PFSK-1 (cell line): ENCODE data around the gene TIMM13. TPM values are rescaled to one million over a fixed set of nuclear protein-coding genes. Genes with fewer than 3 reads are reported as not detected.

Experiments used
- FOXP2 ChIP-seq: optimal IDR thresholded peaks from 2 replicates; pipeline ENCODE3; 2011; ENCODE audit warnings: borderline replicate concordance, control low read depth, inconsistent platforms; ENCODE audit not compliant: insufficient read depth; ENCODE audit errors: extremely low read length, extremely low read depth
- POLR2AphosphoS5 ChIP-seq: IDR thresholded peaks from 2 replicates; pipeline ENCODE4 v1.6.1; 2012; ENCODE audit warnings: low read depth, mild to moderate bottlenecking, control low read depth, low read length, moderate library complexity
- SIN3A ChIP-seq: IDR thresholded peaks from 2 replicates; pipeline ENCODE4 v1.6.1; 2012; ENCODE audit warnings: mild to moderate bottlenecking, low read length, moderate library complexity, borderline replicate concordance; ENCODE audit not compliant: insufficient read depth
- TAF1 ChIP-seq: IDR thresholded peaks from 2 replicates; pipeline ENCODE4 v1.6.1; 2012; ENCODE audit warnings: low read length, control low read depth, borderline replicate concordance; ENCODE audit not compliant: insufficient read depth
- polyA plus RNA-seq: library from polyadenylated mRNA; unstranded; fragments of >200 nt; gene quantifications from one replicate; pipeline ENCODE4 v1.2.1, GENCODE V29; 2012; ENCODE audit warnings: low read depth, missing spikeins; ENCODE audit not compliant: insufficient read length
- TF ChIP-seq, protein P1 (sequence below), 2 experiments: IDR thresholded peaks; 2 replicates each; pipeline versions ENCODE4 v1.6.1 to v1.8.0; 2011 to 2012; ENCODE audit warnings: low read depth in 2 of 2, low read length in 2 of 2, control low read depth in 1 of 2, inconsistent platforms in 1 of 2, mild to moderate bottlenecking in 1 of 2, moderate library complexity in 1 of 2; ENCODE audit not compliant: insufficient read depth in 1 of 2

Gene TIMM13
- polyA plus RNA-seq: 385 TPM

DNA sequence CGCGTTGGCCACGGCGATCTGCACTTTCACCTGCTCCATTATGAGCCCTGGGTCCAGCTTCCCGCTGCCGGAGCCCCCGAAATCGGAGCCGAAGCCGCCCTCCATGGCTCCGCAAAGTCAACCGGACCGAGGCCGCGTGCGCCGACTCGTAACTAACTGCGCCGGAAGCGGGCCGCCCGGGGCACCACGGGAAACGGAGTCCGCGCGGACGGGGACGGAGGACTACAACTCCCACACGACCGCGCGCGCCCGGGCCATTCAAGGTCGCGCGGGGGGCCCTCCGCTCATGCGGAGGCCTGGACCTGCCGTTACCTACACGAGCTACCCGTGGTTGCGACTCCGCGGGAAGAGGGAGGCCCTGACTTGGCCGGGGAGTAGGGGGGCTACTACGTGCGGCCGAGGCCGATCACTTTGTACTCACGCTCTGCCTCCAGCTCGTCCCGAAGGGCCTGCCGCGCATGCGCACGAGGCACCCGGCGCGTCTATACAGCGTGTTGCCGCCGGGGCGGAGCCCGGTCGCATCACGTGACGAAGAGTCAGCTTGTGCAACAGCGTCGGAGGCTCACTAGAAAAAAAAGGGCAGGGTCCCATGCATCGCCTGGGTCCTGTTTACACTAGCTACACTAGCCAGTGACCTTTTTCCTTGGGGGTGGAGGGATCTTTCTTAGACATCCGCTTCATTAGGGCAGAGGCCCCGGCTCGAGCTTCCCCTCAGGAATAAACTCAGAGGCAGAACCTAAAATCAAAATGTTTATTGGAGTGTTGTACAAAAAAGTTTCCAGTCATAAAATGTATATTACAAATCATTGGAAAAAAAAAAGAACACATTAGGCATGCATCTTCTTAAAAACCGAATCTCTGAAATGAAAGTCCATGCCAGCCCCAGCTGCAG is at the start of gene TIMM13:
TSS of gene TIMM13 (minus strand) at position 158 of the 892 bp plus-strand sequence. CDS start at position 105, 53 bp downstream.
- peak; percentile 90 for TF ChIP-seq FOXP2
- peak; percentile 73; the same call in 1 of the 2 replicates for TF ChIP-seq SIN3A
- peak; percentile 91 for TF ChIP-seq POLR2AphosphoS5
- TF ChIP-seq, protein P1, sequence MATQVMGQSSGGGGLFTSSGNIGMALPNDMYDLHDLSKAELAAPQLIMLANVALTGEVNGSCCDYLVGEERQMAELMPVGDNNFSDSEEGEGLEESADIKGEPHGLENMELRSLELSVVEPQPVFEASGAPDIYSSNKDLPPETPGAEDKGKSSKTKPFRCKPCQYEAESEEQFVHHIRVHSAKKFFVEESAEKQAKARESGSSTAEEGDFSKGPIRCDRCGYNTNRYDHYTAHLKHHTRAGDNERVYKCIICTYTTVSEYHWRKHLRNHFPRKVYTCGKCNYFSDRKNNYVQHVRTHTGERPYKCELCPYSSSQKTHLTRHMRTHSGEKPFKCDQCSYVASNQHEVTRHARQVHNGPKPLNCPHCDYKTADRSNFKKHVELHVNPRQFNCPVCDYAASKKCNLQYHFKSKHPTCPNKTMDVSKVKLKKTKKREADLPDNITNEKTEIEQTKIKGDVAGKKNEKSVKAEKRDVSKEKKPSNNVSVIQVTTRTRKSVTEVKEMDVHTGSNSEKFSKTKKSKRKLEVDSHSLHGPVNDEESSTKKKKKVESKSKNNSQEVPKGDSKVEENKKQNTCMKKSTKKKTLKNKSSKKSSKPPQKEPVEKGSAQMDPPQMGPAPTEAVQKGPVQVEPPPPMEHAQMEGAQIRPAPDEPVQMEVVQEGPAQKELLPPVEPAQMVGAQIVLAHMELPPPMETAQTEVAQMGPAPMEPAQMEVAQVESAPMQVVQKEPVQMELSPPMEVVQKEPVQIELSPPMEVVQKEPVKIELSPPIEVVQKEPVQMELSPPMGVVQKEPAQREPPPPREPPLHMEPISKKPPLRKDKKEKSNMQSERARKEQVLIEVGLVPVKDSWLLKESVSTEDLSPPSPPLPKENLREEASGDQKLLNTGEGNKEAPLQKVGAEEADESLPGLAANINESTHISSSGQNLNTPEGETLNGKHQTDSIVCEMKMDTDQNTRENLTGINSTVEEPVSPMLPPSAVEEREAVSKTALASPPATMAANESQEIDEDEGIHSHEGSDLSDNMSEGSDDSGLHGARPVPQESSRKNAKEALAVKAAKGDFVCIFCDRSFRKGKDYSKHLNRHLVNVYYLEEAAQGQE (IDR thresholded peaks at IDR 0.05; ENCODE audit: insufficient read depth in 1 of 2, low read depth in 2 of 2, low read length in 2 of 2): peak in 1 of 2 experiments; percentile 27; a peak in 1 of 4 replicates
- TF ChIP-seq TAF1: 0 out of 2 replicates have a peak, but pooled peaks have one; percentile 58

DNA sequence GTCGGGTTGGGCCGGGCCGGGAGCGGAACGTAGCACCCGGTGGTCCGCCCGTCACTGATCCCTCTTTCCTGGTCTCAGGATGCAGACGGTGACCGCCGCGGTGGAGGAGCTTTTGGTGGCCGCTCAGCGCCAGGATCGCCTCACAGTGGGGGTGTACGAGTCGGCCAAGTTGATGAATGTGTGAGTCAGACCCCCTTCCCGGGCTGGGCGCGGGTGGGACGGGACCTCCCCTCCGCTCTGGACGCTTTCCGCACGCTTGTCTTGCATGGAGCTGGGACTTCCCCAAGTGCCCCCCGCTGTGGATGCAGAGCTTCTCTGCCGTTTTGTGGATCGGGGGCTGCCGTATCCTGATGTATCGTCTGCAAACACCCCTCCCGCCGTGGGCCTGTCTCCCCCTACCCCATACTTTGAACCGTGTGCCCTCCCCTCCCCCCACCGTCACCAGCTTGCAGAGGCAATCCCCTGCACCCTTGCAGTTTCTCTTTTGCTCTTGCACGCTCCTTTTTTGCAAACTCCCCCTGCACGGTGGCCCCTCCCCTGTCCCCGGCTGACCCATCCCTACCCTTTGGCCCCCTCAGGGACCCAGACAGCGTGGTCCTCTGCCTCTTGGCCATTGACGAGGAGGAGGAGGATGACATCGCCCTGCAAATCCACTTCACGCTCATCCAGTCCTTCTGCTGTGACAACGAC is 49.2 kb upstream of the TIMM13 start:
- 0 out of 2 replicates have a peak, but pooled peaks have one; percentile 11 for TF ChIP-seq SIN3A
- TF ChIP-seq, protein P1 (IDR thresholded peaks at IDR 0.05; ENCODE audit: insufficient read depth in 1 of 2, low read depth in 2 of 2, low read length in 2 of 2): no peak

DNA sequence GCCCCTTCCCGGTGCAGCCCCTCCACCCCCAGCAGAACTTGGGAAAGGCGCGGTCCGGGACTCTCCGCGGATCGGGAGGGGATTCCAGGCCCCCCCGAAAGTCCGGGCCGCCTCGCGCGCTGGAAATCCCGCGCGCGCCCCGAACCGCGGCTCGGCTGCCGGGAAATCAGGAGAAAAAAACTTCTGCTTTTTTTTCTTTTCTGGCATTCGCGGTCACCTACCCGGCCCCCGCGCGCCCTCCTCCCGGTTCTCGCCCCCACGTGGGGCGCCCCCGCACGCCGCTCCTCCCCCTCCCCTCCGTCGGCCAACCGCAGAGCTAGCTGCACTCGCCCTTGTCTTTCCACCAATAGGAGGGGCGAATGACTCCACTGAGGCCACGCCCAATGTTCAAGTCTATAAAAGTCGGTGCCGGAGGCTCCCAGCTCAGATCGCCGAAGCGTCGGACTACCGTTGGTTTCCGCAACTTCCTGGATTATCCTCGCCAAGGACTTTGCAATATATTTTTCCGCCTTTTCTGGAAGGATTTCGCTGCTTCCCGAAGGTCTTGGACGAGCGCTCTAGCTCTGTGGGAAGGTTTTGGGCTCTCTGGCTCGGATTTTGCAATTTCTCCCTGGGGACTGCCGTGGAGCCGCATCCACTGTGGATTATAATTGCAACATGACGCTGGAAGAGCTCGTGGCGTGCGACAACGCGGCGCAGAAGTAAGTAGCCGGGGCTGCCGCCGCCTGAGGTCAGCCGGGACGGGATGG is 48.5 kb upstream of the TIMM13 start, which contains the start of gene GADD45B:
TSS of gene GADD45B (plus strand) at position 426 of the 749 bp plus-strand sequence. CDS start at position 658, 232 bp downstream.
- TF ChIP-seq SIN3A (peak; percentile 36; the same call in 1 of the 2 replicates), POLR2AphosphoS5 (peak; percentile 100), FOXP2 (no peak), TAF1 (peak; percentile 99)
- TF ChIP-seq, protein P1 (IDR thresholded peaks at IDR 0.05; ENCODE audit: insufficient read depth in 1 of 2, low read depth in 2 of 2, low read length in 2 of 2): peak; percentile 56 to 67; a peak in 1 of 4 replicates

DNA sequence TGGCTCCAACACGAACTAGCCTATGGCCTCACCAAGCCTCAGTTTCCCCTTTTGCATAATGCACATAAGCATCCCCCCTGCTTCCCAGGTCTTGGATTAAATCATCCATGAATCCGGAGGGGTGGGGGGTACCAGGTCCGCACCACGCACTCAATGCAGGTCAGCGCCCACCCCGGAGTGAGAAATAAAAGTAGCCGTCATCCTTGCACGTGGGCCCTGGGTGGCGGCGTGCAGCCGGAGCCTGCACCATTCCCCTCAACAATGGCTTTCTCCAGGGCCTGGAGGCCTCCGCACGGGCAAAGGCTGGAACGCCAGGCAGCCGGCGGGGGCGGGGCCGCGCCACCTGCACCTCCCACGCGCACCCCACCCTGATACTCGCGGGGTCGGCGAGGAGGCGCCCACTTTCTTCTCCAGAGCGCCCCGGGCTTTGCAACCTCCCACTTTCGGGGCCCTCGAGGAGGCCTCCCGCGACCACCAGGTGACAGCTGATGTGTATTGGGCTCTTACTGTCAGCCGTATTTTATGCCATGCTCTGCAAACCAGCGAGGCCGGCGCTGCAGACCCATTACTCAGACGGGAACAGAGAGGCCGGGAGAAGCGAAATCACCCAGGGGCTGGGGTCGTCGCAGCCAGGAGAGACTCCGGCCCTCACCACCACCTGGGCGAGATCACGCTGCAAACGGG is 47.8 kb upstream of the TIMM13 start:
- TF ChIP-seq FOXP2 (no peak), TAF1 (no peak), SIN3A (no peak), POLR2AphosphoS5 (no peak)
- TF ChIP-seq, protein P1 (IDR thresholded peaks at IDR 0.05; ENCODE audit: insufficient read depth in 1 of 2, low read depth in 2 of 2, low read length in 2 of 2): no peak
